Measurements from ENCODE around the gene BANP.
"Not testable (repeated sequence)": the region's sequence is repeated elsewhere in the genome, so short reads cannot be mapped to it uniquely, and the experiment has no call there.

Gene BANP

GRCh38 chr16:88033003-88033740, 81.9 kb downstream of the BANP start:
- DNase-seq, result not testable (repeated sequence)

- DNase-seq, result no peak
Measured at GRCh38 chr16:88034770-88035169, 83.5 kb downstream of the BANP start.

GRCh38 chr16:88035292-88035691, 84.1 kb downstream of the BANP start:
- DNase-seq, result no peak

- DNase-seq, result not testable (repeated sequence)
Measured at GRCh38 chr16:88035884-88036639, 84.8 kb downstream of the BANP start.

GRCh38 chr16:88036640-88036996, 85.4 kb downstream of the BANP start:
- DNase-seq, result not testable (repeated sequence)

GRCh38 chr16:88037359-88037758, 86.1 kb downstream of the BANP start:
- not testable (repeated sequence) for DNase-seq

- DNase-seq, result not testable (repeated sequence)
Measured at GRCh38 chr16:88037876-88038525, 86.8 kb downstream of the BANP start.

GRCh38 chr16:88038526-88038908, 87.3 kb downstream of the BANP start:
- not testable (repeated sequence) for DNase-seq

GRCh38 chr16:88039591-88039990, 88.4 kb downstream of the BANP start:
- no peak for DNase-seq

GRCh38 chr16:88040196-88040876, 89.1 kb downstream of the BANP start:
- DNase-seq, result not testable (repeated sequence)

GRCh38 chr16:88040877-88041244, 89.6 kb downstream of the BANP start:
- DNase-seq, result not testable (repeated sequence)

- not testable (repeated sequence) for DNase-seq
Measured at GRCh38 chr16:88041506-88041905, 90.3 kb downstream of the BANP start.

- not testable (repeated sequence) for DNase-seq
Measured at GRCh38 chr16:88041986-88042562, 90.8 kb downstream of the BANP start.

- DNase-seq, result not testable (repeated sequence)
Measured at GRCh38 chr16:88043208-88043910, 92.1 kb downstream of the BANP start.

- DNase-seq, result not testable (repeated sequence)
Measured at GRCh38 chr16:88044121-88044581, 92.9 kb downstream of the BANP start.

GRCh38 chr16:88045361-88045760, 94.1 kb downstream of the BANP start:
- DNase-seq, result not testable (repeated sequence)

- no peak for DNase-seq
Measured at GRCh38 chr16:88045820-88046303, 94.6 kb downstream of the BANP start.

- no peak for DNase-seq
Measured at GRCh38 chr16:88047462-88047861, 96.2 kb downstream of the BANP start.

- DNase-seq, result no peak
Measured at GRCh38 chr16:88048985-88049384, 97.8 kb downstream of the BANP start.

GRCh38 chr16:88049561-88050545, 98.6 kb downstream of the BANP start:
- DNase-seq, result no peak

Measured in EL (cell line).